Measurements from ENCODE around the gene HERC3.

HERC3 gene

GRCh38 chr4:88618782-88619485 lies 26.7 kb downstream of the HERC3 start:
- Mint-ChIP-seq H3K4me3 (no peak overlapping the region), H3K9me3 (peaks cover 7% of the 10 kb centered on the region), H3K27ac (no peak overlapping the region), H3K27me3 (no peaks in the 10 kb centered on the region), H3K36me3 (peaks cover 31% of the 10 kb centered on the region), H3K4me1 (peaks cover 11% of the 10 kb centered on the region)
- CTCF ChIA-PET: no interaction called here
- no peak for DNase-seq

GRCh38 chr4:88619971-88620370 lies 27.7 kb downstream of the HERC3 start:
- no peak overlapping the region for H3K27ac Mint-ChIP-seq
- peaks cover 31% of the 10 kb centered on the region for H3K36me3 Mint-ChIP-seq
- H3K4me3 Mint-ChIP-seq: no peak overlapping the region
- CTCF ChIA-PET: interaction anchor here (0.6 kb wide), 1 partner anchor 52 kb away, joined by 3 read pairs; no protein-coding TSS in a partner anchor
- H3K4me1 Mint-ChIP-seq: peaks cover 2% of the 10 kb centered on the region
- H3K27me3 Mint-ChIP-seq: no peaks in the 10 kb centered on the region
- no peak for DNase-seq
- peaks cover 9% of the 10 kb centered on the region for H3K9me3 Mint-ChIP-seq

- no peaks in the 10 kb centered on the region for H3K4me1 Mint-ChIP-seq
- peaks cover 9% of the 10 kb centered on the region for H3K9me3 Mint-ChIP-seq
- no peak overlapping the region for H3K27ac Mint-ChIP-seq
- no peak overlapping the region for H3K4me3 Mint-ChIP-seq
- no peak for DNase-seq
- no peaks in the 10 kb centered on the region for H3K27me3 Mint-ChIP-seq
- H3K36me3 Mint-ChIP-seq: peaks cover 29% of the 10 kb centered on the region
- CTCF ChIA-PET: no interaction called here
Observed at GRCh38 chr4:88621763-88622327, 29.6 kb downstream of the HERC3 start.

GRCh38 chr4:88623097-88623496 lies 30.8 kb downstream of the HERC3 start:
- peaks cover 29% of the 10 kb centered on the region for H3K36me3 Mint-ChIP-seq
- H3K27me3 Mint-ChIP-seq: no peaks in the 10 kb centered on the region
- no peaks in the 10 kb centered on the region for H3K4me1 Mint-ChIP-seq
- CTCF ChIA-PET: interaction anchor here (0.7 kb wide), 1 partner anchor 83 kb away, joined by 4 read pairs; no protein-coding TSS in a partner anchor
- no peak overlapping the region for H3K27ac Mint-ChIP-seq
- no peak overlapping the region for H3K4me3 Mint-ChIP-seq
- DNase-seq: no peak
- H3K9me3 Mint-ChIP-seq: peaks cover 9% of the 10 kb centered on the region

- H3K9me3 Mint-ChIP-seq: peaks cover 16% of the 10 kb centered on the region
- no peaks in the 10 kb centered on the region for H3K27me3 Mint-ChIP-seq
- H3K36me3 Mint-ChIP-seq: peaks cover 17% of the 10 kb centered on the region
- H3K4me1 Mint-ChIP-seq: no peaks in the 10 kb centered on the region
- no peak for DNase-seq
- H3K27ac Mint-ChIP-seq: no peak overlapping the region
- CTCF ChIA-PET: interaction anchor here (1.1 to 1.3 kb wide), 2 partner anchors 15 to 21 kb away, joined by 3 read pairs; no protein-coding TSS in a partner anchor
- H3K4me3 Mint-ChIP-seq: no peak overlapping the region
Observed at GRCh38 chr4:88628746-88629145, 36.5 kb downstream of the HERC3 start.

GRCh38 chr4:88629826-88630225 lies 37.5 kb downstream of the HERC3 start:
- peaks cover 12% of the 10 kb centered on the region for H3K9me3 Mint-ChIP-seq
- CTCF ChIA-PET: interaction anchor here (1.0 kb wide), 1 partner anchor 34 kb away, joined by 3 read pairs; no protein-coding TSS in a partner anchor
- no peaks in the 10 kb centered on the region for H3K27me3 Mint-ChIP-seq
- H3K4me1 Mint-ChIP-seq: no peaks in the 10 kb centered on the region
- H3K27ac Mint-ChIP-seq: no peak overlapping the region
- DNase-seq: no peak
- peaks cover 7% of the 10 kb centered on the region for H3K36me3 Mint-ChIP-seq
- H3K4me3 Mint-ChIP-seq: no peak overlapping the region

GRCh38 chr4:88630756-88631155 lies 38.5 kb downstream of the HERC3 start:
- no peak for DNase-seq
- Mint-ChIP-seq H3K4me1 (no peaks in the 10 kb centered on the region), H3K4me3 (no peak overlapping the region), H3K9me3 (peaks cover 20% of the 10 kb centered on the region), H3K27ac (no peak overlapping the region), H3K36me3 (peaks cover 7% of the 10 kb centered on the region), H3K27me3 (no peaks in the 10 kb centered on the region)
- CTCF ChIA-PET: interaction anchor here (1.0 kb wide), 1 partner anchor 33 kb away, joined by 3 read pairs; no protein-coding TSS in a partner anchor

GRCh38 chr4:88643932-88644331 lies 51.7 kb downstream of the HERC3 start:
- Mint-ChIP-seq H3K36me3 (peaks cover 2% of the 10 kb centered on the region), H3K4me3 (no peak overlapping the region), H3K4me1 (peaks cover 2% of the 10 kb centered on the region), H3K9me3 (peaks cover 5% of the 10 kb centered on the region), H3K27ac (no peak overlapping the region), H3K27me3 (no peaks in the 10 kb centered on the region)
- CTCF ChIA-PET: no interaction called here
- DNase-seq: no peak

- DNase-seq: no peak
- H3K27me3 Mint-ChIP-seq: no peaks in the 10 kb centered on the region
- peaks cover 2% of the 10 kb centered on the region for H3K4me1 Mint-ChIP-seq
- H3K36me3 Mint-ChIP-seq: peaks cover 4% of the 10 kb centered on the region
- H3K27ac Mint-ChIP-seq: no peak overlapping the region
- peaks cover 2% of the 10 kb centered on the region for H3K9me3 Mint-ChIP-seq
- H3K4me3 Mint-ChIP-seq: no peak overlapping the region
- CTCF ChIA-PET: no interaction called here
Observed at GRCh38 chr4:88645994-88646393, 53.7 kb downstream of the HERC3 start.

- peaks cover 2% of the 10 kb centered on the region for H3K9me3 Mint-ChIP-seq
- no peak overlapping the region for H3K4me3 Mint-ChIP-seq
- H3K27ac Mint-ChIP-seq: no peak overlapping the region
- CTCF ChIA-PET: no interaction called here
- H3K4me1 Mint-ChIP-seq: peaks cover 2% of the 10 kb centered on the region
- no peaks in the 10 kb centered on the region for H3K27me3 Mint-ChIP-seq
- peaks cover 4% of the 10 kb centered on the region for H3K36me3 Mint-ChIP-seq
- no peak for DNase-seq
Observed at GRCh38 chr4:88646528-88647280, 54.4 kb downstream of the HERC3 start.

GRCh38 chr4:88649716-88650115 lies 57.4 kb downstream of the HERC3 start:
- DNase-seq: no peak
- Mint-ChIP-seq H3K27ac (no peak overlapping the region), H3K4me3 (no peak overlapping the region), H3K36me3 (peaks cover 12% of the 10 kb centered on the region), H3K4me1 (peaks cover 2% of the 10 kb centered on the region), H3K27me3 (no peaks in the 10 kb centered on the region), H3K9me3 (no peaks in the 10 kb centered on the region)
- CTCF ChIA-PET: interaction anchor here (1.0 kb wide), 1 partner anchor 21 kb away, joined by 3 read pairs; no protein-coding TSS in a partner anchor

- H3K36me3 Mint-ChIP-seq: peaks cover 27% of the 10 kb centered on the region
- CTCF ChIA-PET: interaction anchor here (1.3 to 2.2 kb wide), 2 partner anchors 114 to 116 kb away, joined by 3 to 8 read pairs; no protein-coding TSS in a partner anchor
- no peak for DNase-seq
Observed at GRCh38 chr4:88653371-88653946, 61.2 kb downstream of the HERC3 start.

GRCh38 chr4:88655226-88655625 lies 62.9 kb downstream of the HERC3 start:
- no peaks in the 10 kb centered on the region for H3K9me3 Mint-ChIP-seq
- H3K27ac Mint-ChIP-seq: no peak overlapping the region
- peaks cover 28% of the 10 kb centered on the region for H3K36me3 Mint-ChIP-seq
- DNase-seq: no peak
- no peaks in the 10 kb centered on the region for H3K27me3 Mint-ChIP-seq
- H3K4me3 Mint-ChIP-seq: no peak overlapping the region
- CTCF ChIA-PET: interaction anchor here (2.2 kb wide), 1 partner anchor 116 kb away, joined by 8 read pairs; no protein-coding TSS in a partner anchor
- peaks cover 12% of the 10 kb centered on the region for H3K4me1 Mint-ChIP-seq

More at GRCh38 chr4:88653371-88653946, 61.2 kb downstream of the HERC3 start:
- Mint-ChIP-seq H3K4me1 (no peaks in the 10 kb centered on the region), H3K4me3 (no peak overlapping the region), H3K27ac (no peak overlapping the region), H3K9me3 (no peaks in the 10 kb centered on the region), H3K27me3 (no peaks in the 10 kb centered on the region)

Data from activated naive CD4-positive, alpha-beta T cell treated with anti-CD3 and anti-CD28 coated beads, Interleukin-2, amount 10 ng/mL, durations not matched to agents 7 days and 5 days (primary cell).